ENCODE results near the gene TENM3.
"Not testable (repeated sequence)": the region's sequence is repeated elsewhere in the genome, so short reads cannot be mapped to it uniquely, and the experiment has no call there.

Gene TENM3

DNA sequence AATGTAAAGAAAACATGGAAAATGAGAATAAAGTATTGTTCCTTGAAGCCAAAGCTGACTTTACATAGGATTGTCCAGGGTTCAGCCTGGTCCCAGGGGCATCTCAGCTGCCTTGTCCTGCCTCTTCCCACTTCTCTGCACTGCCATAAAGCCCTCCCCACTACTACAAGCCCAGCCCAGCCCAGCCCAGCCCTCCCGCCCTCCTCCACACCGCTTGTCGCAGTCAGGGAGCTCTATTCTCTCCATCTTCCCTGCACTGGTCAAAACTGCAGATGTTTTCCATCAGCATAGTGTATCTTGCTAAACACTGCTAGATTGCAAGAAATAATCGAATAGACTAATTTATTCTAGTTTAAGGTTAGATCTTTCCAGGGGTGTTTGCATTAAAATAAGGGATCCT is 100.3 kb downstream of the TENM3 start:
- no peak for DNase-seq

DNA sequence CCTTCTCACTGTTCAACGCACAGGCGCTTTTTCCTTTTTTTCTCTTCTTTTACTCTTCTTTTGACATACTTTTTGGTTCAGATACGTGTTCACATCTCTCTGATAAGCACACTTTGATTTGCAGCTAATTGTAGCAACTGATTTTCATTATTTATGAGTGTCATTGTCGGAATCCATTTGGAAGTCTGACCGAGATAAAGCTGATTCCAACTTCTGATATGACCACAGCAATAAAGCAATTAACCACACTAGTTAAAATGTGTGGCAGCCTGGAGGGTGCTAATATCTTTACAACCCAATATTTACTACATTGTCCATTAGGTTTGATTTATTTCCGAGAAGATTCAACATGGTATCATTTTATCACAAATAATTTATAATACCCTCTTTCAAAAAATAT is 101.8 kb downstream of the TENM3 start:
- DNase-seq = no peak

DNA sequence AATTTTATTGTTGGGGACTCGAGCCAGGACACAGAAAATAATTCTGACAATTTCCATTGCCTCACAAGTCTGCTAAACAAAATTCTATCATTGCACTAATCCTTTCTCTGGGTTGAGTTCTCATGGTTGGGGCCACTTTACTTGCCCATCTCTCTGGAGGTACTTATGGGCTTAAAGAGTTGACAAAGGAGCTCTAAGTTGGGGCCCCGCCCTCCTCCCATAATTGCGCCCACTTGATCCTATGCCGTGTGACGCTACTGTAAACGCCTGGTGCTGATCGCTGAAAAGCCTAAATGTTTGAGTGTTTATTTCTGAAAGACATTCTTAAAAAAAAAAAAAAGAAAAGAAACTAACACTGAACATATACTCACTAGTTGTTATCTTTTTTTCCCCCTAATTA is 103.0 kb downstream of the TENM3 start:
- DNase-seq = no peak

DNA sequence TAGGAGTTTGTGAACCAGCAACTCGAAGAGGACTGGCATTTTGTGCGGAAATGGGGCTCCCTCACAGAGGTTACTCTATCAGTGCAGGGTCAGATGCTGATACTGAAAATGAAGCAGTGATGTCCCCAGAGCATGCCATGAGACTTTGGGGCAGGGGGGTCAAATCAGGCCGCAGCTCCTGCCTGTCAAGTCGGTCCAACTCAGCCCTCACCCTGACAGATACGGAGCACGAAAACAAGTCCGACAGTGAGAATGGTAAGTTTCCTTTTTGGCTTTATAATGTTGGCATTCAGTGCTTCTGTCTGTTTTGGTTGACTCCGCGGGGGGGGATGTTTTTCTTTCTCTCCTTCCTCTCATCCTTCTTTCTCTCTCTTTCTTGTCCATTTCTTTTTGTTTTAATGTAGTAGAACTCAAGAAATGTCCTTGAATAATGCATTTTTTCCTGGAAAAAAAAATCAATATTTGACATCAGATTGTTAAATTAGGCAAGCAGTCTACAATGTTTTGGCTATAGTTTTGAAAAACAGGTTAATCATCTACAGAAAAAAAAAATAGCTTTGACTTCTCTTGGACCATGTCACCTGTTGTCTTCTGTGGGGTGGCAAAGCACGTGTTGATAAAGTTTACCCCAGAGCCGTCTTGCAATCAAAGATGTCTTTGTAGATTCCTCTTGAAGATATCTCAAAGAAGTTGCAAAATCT is 103.6 kb downstream of the TENM3 start:
- DNase-seq = no peak

DNA sequence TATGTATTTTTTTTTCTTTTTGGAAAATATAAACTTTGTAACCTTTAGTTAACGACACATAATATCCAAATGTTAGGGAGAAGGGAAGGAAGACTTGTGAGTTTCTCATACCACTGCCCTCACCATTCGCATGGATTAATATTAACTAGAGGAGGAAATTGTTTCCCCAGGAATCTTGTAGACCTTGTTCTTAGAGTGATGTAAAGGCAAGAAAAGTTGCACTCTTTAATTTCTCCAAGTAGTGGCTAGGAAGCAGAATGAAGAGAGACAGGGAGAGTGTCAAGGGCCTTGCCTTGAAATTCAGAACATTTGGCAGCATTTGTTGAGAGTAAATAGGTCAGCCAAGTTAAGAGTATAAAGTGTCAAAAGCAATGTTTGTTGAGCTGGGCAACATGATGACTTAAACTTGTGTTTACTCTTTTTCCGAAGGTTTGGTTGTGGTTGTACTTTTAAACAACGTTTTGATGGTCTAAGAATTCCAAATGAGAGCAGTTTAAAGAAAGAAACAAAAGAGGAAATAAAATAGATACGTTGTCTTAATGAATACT is 105.7 kb downstream of the TENM3 start:
- DNase-seq = no peak

DNA sequence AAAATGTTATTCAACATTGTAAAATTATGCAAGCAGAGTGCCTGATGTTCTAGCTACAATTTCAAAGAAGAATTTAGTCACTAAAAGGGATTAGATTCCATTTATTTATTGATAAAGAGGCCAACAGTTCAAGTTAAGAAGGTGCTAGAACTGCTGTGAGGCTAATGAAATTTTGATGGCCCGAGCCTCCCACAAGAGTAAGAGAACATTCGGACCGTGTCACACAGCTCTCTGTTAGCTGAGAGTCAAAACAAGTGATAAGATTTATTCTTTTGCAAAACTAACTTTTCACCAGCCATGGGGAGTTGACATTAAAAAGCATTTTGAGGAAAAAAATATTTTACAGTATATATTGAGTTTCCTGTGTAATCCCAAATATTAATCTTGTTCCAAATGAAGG is 106.8 kb downstream of the TENM3 start:
- DNase-seq = no peak

DNA sequence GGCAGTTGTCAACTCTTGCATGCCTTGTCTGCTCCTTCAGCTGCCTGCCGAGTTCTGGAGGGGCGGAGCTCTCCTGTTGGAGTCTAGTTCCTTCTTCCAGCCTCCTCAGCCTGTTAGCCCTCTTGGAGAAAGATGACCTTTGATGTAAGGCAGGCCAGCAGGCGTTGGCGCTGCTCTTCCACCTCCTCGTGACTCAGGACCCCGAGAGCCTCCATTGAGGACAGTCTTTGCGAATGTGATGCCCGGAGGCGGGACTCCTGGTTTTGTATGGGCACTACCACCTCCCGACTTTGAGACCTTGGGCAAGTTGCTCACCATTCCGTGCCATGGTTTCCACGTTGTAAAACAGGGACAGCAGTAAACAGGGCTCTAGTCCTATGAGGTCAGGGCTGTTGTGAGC is 108.3 kb downstream of the TENM3 start:
- DNase-seq = no peak

DNA sequence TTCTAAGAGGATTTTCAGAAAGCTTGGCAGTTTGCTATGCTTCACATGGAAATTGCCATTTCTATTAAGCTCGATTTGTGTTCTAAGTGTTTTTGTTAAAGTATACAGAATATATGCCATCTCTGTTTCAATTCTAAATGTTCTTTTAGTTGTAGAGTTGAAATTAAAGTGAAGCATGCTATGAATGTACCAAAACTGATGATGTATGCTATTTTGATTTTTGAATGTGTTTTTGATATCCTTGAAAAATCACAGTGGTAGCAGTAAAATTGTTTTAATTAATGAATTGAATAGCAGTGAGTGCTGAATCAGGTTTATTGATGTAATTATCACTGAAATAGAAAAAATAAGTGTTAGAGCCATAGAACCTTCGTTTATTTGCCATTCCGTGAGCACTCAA is 110.9 kb downstream of the TENM3 start:
- no peak for DNase-seq

DNA sequence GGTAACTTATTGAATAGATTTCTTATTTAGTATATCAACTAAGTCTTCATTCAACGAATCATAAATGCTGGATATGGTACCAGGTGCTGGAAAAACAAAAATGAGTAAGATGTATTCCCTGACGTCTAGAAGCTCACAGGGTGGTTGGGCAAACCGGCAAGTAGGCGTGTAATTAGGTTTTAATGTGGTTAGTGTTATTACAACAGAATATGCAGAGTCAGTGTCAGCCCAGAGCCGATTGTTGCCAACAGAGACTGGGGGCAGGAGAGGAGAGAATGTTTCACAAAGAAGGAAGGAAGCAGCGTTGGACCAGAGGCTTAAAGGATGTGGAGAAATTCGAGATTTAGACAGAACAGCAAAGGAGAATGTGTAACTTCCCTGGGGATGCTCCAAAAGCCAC is 111.7 kb downstream of the TENM3 start:
- no peak for DNase-seq

DNA sequence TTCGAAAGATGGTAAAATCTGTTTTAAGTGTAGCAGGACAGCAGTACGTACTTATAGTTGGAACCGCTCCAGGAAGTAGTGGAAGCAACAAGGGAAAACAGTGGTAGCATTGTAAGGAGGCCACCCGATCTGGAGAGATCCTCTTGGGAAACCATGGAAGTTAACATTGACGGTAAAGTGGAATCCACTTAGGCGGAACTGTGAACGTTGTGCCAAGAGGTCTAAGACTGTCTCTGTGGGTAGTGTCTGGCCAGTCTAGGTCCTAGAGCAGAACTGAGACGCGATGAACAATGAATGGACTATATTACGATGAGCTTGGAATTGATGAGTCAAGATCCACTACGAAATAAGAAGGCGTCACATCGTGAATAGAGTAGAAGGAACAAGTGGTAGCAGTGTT is 124.0 kb downstream of the TENM3 start:
- no peak for DNase-seq

DNA sequence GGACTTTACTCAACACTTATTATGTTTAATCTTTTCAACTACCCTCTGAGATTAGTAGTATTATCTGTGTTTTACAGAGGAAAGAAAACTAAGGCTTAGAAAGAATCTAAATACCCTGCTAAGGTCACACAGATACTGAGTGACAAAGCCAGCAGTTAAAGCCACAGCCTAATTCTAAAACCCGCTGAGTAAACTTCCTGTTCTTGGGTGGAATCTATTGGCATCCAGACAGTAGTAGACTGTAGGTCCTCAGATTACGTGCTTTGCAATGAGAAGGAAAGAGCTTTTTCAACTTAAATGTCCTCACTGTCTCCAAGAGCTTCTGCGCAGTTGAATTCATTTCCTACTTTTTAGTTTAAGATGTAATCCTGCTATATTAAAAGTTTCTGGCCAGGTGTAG is 126.0 kb downstream of the TENM3 start:
- DNase-seq = no peak

DNA sequence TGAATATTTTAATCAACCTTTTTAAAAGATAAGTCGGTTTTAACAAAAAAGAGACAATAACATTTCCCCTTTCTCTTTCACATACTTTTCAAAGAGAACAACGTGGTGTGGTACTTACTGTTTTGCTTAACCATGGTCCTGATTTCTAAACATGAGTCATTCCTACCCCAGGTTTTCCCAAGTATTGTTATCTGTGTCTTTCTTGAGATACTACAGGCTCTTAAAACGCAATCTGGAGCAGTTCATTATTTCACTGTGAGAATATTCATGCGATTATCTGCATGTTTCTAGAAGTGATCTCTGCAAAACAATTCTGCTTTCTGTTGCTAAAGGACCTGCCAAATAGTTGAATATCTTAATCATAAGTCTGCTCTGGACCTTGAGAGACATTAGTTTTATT is 127.3 kb downstream of the TENM3 start:
- DNase-seq = no peak

DNA sequence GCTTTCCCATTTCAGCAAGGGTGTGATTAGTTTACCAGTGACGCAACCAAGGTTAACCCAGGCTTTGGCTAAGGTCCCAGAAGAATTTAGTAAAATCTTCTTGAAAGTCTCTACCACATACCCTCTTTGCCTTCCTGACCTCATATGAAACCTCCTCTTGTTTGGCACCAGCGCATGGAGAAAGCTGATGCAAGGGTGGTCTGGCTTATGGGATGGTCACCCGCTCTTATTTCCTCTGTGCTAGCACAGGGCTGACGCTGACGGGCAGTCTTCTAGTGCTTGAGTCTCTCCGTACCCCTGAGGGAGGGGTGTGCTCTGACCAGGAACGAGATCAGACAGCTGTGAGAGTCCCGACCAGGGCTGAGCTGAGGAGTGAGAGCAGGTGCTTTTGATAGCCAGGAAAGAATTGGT is 137.6 kb downstream of the TENM3 start:
- no peak for DNase-seq

DNA sequence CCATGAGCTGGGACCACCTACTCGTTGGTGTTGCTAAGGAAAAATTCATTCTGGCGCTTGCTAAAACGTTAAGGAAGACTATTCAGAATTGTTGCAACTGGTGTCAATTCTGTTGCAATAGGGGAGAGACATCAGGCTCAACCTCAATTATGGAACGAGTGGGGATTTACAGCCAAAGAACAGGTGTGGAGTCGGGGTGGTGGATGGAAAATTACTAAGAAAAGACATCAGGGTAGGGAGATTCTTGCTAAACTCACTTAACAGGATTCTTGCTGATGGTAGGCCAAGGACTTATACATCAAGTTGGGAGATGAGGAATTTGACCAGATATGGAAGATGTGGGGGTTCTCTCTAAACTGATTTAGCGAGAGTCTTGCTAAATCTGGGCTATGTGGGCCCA is 139.7 kb downstream of the TENM3 start:
- DNase-seq = no peak

DNA sequence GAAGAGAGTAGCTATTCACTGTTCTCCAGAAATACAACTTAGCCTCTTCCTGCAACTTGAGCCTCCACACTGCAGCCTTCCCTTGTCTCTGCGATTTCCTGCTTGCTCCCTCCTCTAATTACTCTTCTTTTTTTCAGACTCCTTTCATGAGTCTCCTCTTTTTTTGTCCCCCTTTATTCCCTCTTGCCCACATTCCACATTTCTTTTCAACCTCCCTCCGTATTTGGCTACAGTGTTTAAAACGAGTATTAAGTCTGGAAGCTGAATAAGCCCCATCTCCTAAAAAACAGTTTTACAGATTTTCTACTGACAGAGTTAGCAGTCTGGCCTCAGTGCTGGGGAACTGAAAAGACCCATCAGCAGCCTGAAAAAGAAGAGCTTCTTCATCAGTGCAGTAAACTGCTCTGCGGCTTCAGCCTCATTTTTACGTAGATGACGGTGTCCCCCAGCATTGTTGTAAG is 141.5 kb downstream of the TENM3 start:
- DNase-seq = no peak

DNA sequence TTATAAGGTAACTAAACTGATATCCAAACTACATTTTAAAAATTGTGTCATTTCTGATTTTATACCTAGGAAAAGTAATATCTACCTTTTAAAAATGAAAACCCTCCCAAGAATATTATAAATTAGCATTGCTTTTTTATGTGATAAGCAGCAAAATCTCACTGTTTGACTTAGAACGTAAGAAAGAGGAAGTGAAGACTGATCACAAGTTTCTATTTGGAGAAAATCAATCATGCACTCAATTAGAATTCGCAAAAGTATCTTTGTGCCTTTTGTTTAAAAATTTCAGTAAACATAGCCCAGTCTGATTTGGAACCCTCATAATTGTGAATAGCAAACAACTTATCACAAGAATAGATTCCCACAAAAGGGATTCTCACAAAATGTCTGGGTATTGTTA is 142.7 kb downstream of the TENM3 start:
- no peak for DNase-seq

DNA sequence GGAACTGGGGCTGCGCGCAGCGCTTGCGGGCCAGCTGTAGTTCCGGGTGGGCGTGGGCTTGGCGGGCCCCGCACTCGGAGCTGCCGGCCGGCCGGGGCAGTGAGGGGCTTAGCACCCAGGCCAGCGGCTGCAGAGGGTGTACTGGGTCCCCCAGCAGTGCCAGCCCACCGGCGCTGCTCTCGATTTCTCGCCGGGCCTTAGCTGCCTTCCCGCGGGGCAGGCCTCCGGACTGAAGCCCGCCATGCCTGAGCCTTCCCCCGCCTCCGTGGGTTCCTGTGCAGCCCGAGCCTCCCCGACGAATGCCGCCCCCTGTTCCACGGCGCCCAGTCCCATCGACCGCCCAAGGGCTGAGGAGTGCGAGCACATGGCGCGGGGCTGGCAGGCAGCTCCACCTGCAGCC is 143.4 kb downstream of the TENM3 start:
- DNase-seq = not testable (repeated sequence)

DNA sequence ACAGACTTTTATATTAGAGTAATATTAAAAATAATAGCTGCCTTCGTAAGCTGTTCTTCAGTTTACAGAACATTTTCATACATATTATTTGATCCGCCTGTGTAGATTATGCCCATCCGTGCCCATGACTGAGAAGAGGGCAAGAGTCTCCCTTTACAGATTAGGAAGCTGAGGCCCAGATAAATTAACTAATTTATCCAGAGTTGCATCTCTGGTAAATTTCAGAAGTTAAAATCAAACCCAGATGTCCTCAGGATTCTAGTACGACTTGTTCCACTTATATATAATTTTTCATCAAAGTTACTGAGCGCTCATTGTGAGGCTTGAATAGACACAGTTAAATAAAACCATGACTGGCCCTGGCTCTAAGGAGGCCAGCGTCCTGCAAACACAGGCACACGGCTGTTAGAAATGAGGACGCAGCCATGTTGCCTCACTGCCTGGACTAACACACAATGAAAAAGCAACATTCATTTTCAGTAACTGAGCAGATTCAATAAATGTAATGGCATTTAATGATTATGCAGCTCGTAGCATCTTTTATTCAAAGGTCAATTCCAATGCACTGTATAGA is 148.0 kb downstream of the TENM3 start:
- DNase-seq = no peak

DNA sequence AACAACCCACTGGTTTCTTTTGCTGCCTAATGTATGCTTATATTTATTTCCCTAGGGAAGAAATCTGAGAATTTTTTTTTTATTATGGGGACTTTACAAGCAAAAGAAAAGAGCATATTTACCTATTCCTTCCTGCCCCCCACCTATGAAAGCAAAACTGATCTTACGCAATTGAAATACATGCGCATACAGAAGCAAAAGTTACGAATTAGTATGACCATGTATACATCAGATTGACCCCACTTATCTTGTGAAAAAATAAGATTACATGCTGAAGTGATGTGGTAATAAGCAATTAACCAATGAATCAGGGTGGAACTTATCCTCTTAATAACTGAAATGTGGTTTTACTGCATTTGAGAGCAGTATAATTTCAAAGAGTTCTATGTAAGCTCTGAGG is 151.0 kb downstream of the TENM3 start:
- DNase-seq = no peak

DNA sequence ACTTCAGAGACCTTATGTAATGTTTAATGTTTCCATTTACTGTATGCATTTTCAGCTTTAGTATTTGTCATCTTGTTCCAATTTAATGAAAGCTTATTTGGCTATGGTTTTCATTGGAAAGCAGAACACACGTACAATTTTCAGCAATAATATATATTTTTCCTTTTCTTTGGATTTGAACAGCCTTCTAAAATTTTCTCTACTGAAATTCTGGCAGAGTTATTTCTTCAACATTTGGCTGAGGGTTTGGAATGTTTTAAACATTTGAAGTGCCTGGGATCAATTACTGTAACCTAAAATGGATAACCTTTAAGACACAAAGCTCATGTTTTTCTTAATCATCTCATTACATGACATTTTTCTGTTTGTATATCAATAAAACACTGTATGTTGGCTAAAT is 156.9 kb downstream of the TENM3 start:
- no peak for DNase-seq

DNA sequence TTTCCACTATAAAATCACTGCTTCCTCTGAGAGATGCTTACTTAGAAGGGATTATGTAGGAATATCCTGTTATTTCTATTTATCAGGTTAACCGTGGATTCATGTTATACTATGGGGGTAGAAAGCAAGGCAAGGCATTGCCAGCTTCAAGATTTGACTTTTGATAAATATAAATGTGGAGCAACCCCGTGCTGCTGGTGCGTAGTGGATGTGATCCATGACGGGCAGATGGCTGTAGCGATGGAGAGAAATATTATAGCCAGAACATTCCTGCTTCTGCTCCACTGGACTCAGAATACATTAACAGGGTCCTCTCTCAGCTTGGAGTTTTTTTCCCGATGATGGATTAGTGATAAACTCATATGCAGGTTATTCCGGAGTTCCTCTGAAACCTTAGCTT is 157.6 kb downstream of the TENM3 start:
- no peak for DNase-seq

DNA sequence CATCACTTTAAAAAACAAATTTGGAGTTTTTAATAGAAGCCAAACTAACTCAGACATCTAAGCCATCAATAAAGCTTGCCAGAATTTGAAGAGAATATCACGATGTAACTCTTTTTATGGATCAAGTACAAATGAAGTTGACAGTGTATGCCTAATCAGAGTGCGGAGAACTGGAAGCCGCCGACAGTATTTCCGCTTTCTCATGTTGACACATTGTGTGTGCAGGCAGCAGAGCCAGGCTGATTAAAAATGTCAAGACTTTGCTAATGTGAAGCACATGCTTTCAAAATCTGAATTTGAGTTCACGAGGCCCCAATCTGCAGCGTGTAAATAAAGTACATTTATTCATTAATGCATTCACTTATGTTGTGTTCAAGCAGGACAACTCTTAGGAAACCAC is 161.2 kb downstream of the TENM3 start:
- no peak for DNase-seq

DNA sequence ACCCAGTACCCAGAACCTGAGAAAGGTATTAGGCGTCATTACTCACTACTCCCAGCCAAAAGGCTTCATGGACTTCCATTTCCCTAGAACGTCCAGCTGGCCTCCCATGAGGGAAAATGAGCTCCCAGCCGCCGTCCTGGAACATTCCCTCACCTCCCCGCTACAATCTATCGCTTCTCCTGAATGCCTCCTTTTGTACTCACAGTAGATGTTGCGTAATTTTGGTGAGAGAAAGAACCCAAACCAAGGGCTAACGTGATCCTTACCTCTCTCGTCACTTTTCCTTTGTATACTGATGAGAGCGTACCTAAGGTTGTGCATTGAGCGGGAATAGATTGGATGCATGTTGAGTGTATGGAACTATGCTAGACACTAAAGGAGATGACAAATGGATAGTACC is 161.9 kb downstream of the TENM3 start:
- DNase-seq = no peak

DNA sequence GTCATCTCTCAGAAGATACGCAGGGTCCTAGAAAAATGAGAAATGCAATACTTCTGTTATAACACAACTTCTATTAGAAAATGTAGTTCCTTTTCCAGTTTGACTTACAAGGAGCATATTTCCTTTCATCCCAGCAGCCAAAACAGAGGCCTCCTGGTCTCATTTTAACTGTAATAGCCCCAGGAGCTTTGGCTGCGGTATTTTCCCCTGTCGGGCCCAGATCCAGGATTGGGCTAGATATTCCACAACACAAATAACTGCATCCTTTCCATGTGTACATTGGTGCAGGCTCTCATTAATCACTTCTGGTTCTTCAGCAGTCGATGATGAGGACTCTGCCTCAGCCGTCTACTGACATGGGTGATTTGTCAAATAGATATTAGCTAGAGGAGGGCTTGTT is 166.1 kb downstream of the TENM3 start:
- no peak for DNase-seq

DNA sequence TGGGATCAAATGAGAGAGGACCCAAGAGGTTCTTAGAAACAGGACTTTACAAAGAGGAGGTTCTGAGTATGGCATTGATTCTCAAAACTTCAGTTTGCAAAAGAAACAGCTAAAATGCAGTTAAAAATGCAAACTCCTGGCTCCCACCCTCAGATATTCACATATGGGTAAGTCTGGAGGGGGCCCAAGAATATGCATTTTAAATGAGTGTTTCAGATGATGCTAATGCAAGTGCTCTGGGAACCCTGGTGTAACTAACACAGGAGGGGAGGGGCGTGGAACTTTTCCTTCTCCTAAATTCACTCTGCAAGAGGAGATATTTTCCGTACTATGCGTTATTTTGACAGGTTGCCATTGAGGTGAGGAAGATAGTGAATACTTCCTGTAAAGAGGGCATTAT is 168.2 kb downstream of the TENM3 start:
- DNase-seq = no peak
